Measurements from ENCODE around the gene HS1BP3.

HS1BP3 gene

DNA sequence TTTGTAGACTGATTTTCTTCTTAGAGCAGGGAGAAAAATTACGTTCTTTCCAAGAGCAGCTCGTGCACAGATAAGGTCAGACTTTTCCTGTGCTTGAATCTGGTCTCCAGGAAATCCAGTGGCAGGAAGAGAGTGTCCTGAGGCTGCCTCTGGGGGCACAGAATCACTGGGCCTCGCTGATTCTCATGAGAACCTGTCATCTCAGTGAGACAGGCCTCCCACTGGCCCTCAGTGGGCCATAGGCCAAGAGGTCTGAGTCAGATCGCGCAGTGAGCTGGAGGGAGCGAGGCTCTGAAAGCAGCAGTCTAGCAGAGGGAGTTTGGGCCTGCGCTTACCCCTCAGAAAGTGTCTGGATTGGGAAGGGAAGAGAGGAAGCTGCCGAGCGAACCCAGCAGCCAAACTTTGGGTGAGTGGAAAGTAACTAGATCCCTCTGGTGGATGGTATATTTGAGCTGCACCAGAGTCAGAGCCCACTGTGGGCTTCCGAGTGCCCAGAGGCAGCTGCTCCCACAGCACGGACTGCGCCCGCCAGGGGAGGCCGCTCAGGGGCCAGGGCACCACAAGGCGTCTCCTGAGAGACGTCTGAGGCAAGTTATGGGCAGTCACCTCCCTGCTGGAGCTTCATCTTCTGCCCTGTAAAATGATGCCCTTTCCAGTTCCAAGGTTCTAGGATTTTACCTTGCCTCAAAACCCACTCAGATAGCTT, 24.2 kb upstream of the HS1BP3 start:
- no peak for DNase-seq

DNA sequence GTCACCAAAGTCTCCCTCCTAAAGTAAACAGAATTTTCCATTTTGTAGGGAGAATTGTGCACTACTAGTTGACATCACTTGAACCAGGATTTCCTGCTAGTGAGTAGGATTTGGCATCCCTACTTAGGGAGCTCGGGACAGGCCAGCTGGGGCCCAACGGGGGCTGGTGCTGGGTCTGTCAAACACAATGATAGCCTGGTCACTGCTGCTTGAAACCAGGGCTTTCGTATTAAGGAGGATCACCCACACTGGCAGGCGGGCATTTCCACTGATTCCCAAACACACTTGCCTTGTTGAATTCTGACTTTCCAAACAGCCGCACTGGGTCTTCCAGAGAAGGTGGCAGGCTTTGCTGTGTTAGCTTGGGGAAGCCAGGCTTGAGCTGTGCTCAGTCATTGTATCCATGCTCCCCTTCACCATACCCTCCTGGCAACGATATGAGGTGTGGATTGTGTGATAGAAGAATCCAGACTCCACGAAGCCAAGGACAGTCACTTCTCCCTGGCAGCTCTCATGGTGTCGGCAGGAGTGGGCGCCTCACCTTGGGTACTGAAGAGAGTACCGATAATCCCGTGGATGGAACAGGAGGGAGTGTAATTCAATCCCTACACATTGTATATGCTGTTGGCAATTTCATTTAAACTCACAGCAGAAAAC, 23.5 kb upstream of the HS1BP3 start:
- no peak for DNase-seq

DNA sequence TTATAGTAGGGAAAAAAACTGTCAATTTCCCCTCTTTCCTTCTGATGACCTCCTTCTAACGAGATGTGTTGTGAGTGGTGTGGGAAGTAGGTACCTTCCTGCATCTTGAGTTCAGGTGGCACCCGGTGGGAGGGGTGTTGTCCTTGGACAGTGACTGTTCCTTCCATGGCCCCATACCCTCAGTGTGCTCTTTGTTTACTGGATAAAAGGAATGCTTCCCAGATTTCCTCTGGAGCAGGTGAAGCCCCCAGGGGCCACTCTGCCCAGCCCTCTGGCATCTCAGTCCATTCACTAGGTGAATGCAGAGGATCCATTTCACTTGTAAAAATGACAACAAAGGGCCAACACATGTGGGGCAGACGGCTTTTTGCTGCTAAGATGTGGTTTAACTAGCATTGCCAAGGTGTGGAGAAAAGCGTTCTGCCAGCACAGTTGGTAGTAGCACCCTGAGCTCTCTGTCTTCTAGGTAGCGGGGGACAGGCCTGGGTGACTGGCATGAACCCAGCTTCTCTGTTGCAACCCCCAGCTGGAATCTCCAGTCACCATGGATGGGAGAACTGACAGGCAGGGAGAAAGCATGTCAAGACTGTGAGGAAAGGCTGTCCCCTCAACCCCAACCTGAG, 22.9 kb upstream of the HS1BP3 start:
- DNase-seq, result no peak

DNA sequence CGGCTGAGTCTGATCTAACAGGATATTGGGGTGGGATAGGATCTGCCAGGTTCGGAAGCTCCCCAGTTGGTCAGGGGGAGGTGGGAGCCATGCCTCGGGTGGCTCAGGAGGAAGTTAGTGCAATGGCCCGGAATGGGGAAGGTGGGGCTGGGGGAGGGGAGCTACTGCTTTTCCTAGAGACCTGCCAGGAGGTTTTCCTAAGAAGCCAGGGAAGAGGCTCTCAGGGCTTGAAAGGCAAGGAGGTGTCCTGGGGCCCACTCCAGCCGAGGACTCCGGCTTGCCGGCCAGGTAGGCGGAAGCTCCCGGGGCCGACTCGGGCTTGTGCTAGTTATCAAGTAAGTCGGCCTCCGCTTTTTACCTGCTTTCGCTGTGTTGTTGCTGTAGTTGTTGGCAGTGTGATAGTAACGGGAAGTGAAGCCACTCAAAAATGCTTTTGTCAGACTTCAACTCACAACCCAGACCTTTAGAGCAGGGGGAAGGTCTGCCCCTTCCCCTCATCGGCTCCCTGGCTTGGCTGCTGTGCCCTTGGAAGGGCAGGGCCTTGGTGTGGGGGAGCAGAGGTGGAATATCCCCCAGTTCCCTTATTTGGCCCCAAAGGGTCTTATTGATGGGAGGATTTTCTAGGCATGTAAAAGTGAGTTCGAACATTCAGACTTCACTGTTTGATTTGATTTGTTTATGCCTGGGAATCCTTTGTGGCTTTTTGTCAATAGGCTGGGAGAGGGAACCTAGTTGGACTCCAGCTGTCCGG, 21.5 kb upstream of the HS1BP3 start:
- DNase-seq, result no peak

DNA sequence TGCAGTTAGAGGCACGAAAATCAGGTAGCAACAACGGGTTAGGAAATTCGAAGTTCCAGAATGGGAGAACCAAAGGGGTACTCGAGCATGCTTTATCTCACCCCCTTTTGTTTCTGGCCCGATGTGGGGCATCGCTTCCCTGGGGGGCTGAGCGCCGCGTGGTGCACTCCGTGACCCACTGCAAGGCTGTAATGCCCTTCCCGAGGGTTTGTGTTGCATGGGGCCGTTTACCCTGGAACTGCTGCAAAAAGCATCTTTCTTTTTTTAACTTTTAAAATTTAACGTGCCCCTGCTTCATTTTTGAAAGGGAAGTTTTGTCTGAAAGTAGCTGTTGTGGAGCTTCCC, 20.8 kb upstream of the HS1BP3 start:
- DNase-seq, result no peak

DNA sequence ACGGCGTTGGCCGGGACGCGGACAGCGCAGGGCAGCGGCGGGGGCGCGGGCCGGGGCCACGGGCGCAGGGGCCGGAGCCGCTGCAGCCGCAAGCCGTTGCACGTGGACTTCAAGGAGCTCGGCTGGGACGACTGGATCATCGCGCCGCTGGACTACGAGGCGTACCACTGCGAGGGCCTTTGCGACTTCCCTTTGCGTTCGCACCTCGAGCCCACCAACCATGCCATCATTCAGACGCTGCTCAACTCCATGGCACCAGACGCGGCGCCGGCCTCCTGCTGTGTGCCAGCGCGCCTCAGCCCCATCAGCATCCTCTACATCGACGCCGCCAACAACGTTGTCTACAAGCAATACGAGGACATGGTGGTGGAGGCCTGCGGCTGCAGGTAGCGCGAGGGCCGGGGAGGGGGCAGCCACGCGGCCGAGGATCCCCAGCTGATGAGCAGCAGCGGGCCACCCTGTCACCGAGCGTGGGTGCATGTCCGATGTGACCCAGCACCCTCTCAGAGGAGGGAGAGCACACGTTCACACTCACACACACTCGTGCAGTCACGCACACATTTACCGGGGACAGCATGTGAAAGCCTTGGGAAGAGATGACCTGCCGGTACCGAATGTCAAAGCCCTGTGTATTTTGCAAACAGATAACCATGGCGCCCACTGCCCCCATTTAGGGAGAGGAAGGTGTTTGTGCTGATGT, 20.3 kb upstream of the HS1BP3 start:
- no peak for DNase-seq

DNA sequence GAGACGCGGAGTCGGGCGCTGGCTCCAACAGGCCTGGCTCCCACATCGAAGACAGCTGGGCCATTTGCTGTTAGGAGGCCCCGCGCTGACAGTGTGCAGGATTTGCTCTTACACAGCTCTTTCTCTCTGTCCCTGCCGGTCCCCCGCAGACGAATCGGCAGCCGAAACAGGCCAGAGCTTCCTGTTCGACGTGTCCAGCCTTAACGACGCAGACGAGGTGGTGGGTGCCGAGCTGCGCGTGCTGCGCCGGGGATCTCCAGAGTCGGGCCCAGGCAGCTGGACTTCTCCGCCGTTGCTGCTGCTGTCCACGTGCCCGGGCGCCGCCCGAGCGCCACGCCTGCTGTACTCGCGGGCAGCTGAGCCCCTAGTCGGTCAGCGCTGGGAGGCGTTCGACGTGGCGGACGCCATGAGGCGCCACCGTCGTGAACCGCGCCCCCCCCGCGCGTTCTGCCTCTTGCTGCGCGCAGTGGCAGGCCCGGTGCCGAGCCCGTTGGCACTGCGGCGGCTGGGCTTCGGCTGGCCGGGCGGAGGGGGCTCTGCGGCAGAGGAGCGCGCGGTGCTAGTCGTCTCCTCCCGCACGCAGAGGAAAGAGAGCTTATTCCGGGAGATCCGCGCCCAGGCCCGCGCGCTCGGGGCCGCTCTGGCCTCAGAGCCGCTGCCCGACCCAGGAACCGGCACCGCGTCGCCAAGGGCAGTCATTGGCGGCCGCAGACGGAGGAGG, 19.6 kb upstream of the HS1BP3 start:
- no peak for DNase-seq

DNA sequence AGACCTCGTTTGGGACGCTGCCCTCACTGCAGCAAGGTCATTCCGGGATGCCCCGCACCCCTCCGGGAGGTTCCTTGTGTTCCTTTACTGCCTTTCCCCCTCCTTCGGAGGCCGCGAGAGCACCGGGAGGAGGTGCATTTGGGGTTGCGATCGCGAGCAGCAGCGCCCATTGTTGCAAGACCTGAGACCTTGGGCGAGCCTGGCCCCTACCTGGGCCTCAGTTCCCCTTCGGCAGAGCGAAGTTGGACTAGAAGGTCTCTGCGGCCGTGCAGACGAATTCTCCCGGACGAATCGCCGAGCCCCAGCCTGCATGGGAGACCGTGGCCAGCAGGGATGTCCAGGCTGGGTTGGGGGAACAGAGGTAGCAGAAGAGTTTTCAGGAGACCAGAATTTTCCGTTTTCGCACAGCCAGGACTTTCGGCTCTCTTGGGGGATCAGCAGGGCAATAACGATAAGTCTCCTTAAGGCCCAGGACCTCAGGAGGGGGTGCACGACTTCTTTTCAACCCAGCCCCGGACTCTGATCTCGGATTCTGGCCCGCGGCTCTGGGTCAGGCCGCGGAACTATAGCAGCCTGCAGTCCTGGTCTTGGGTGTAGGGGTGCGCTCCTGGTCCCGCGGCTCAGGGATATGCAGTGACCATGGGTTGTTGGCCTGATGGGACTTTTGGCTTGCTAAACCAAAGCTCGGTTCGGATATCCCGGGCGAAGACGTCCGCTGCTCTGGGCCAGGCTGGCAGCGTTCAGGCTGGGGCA, 18.8 kb upstream of the HS1BP3 start:
- DNase-seq, result no peak

DNA sequence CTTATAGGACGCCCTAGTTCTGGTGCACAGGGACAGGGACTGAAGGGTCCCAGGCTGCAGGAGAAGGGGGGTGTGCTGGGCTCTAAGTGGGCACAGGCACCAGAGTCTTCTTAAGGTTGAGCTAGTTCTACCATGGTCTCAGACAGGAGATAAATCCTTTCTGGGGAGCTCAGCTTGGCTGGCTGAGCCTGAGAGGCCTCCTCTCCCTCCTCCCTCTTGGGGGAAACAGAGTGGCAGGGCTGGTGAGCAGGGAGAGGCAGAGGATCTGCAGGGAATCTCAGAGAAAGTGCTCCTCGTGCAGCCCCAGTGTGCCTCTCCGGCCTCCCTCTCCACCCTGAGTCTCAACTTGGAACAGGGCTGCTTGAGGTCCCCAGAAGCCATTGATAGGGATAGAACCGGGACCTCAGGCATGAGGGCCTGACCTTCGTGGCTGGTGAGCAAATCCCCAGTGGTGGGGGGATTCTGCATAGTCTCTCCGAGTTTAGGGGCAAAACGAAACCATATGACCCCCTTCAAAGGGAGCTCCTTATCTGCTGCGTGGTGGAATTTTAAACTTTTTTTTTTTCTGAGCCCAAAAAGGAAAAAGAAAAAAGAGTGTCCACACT, 18.1 kb upstream of the HS1BP3 start:
- DNase-seq, result no peak

DNA sequence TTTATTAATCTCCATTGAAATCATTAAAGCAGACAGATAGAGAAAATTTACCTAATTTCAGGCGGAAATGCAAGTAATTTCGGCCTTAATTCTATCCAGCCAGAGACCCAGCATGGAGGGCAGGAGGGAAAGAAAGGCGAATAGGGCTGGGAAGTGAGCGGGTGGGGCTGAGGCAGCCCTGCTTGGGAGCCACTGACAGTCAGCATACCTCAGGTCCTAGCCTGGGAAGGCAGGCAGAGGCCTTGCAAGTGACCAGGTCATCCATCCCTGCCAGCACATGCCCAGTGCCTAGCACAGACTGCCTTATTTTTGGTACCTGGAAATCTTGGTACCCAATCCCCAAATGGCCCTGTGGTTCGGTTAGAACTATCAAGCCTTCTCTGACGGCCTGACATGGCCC, 17.6 kb upstream of the HS1BP3 start:
- no peak for DNase-seq

DNA sequence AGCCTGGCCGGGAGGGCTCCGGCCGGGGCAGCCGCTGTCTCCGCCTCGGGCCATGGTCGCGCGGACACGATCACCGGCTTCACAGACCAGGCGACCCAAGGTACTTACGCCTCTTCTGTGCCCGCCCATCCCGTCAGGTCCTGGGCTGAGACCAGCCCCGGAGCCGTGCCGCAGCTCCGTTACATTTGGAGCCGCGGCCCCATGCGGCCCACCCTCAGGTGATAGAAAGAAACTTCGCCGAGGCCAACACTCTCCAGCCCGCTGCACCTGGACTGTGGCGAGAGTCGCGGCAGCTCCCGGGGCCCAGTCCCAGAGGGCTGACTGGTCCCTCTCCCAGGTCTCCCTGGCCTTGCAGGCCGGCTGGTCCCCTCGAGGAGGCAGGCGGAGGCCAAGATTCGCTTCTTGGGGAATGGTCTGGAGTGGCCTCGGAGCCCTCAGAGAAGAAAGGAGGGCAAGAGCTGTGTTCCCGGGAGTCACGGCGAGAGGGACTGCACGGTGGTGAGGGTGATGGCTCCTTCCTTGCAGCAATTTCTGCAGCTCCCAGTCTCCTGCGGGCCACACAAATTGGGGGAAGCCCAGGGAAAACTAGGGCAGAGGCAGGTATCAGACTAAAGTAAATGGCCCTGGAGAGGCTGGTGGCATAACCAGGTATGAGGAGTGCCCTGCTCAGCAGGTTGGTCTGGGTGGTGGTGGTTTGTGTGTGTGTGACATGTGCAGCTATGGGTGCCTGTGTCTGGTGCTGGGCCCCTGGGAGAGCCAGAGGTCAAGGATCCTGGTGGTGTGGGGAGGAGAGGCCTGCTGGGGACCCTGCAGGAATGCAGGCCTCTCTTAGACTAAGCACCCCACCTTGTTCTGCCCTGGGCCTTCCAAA, 16.9 kb upstream of the HS1BP3 start:
- no peak for DNase-seq

DNA sequence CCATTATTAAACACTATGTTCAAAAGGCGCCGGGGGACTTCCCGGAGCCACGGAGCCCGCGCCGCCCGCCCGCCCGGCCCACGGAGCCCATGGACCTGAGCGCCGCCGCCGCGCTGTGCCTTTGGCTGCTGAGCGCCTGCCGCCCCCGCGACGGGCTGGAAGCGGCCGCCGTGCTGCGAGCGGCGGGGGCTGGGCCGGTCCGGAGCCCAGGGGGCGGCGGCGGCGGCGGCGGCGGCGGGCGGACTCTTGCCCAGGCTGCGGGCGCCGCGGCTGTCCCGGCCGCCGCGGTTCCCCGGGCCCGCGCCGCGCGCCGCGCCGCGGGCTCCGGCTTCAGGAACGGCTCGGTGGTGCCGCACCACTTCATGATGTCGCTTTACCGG, 16.2 kb upstream of the HS1BP3 start:
- no peak for DNase-seq

DNA sequence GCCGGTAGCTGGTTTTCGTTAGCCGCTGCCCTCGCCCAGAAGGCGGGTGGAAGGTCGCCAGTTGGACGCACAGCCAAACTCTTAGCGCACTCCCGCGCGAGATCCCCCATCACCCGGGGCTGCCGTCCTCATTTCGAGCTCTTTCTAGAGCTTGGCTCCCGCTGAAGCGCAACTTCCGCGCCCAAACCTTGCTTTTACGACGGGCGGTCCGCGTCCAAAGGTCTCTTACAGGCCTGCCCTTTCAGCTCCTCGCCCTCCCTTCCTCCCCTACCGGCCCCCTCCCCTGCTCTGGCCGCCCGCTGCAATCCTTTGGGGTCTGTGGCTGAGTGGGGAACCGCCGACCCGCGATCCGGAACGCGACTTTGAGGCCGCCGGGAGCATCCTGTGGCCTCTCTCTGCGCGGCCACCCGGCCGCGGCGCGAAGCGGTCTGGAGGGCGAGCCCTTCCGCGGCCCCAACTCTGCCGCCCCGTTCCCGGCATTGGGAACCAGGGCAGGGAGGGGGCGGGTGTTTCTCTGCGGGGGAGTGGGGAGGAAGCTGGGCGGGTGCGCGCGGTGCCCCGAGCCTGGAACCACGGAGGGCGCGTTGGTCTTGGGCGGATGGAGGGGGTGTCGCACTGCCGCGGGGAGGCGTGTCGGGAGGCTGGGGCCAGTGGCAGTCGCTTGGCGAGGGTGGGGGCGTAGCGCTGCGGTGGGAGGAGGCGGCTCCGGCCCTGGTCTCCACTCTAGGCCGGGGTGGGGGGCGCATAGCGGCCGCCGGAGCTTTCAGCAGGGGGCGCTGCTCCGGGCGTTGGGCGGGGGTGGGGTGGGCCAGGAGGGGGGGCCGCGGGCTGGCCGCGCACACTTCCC, 15.6 kb upstream of the HS1BP3 start, which contains the start of gene GDF7:
Gene GDF7 (plus strand): TSS at position 841 of the 847 bp plus-strand sequence. CDS start 96 bp downstream, outside the sequence.
- no peak for DNase-seq

DNA sequence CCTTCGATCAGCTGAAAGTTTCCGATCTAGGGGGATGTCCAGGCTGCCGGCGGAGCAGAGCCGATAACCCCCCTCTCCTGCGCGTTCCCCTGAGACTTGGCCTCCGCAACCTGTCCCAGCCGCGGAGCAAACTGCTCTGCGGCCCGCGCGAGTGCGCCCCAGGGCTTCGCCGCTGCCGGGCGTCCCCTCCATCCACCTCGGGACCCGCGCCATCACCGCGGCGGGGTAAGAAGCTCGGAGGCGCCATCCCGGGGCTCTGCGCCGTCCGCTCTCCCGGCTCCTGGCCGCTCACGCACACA, 15.1 kb upstream of the HS1BP3 start:
- DNase-seq, result no peak

DNA sequence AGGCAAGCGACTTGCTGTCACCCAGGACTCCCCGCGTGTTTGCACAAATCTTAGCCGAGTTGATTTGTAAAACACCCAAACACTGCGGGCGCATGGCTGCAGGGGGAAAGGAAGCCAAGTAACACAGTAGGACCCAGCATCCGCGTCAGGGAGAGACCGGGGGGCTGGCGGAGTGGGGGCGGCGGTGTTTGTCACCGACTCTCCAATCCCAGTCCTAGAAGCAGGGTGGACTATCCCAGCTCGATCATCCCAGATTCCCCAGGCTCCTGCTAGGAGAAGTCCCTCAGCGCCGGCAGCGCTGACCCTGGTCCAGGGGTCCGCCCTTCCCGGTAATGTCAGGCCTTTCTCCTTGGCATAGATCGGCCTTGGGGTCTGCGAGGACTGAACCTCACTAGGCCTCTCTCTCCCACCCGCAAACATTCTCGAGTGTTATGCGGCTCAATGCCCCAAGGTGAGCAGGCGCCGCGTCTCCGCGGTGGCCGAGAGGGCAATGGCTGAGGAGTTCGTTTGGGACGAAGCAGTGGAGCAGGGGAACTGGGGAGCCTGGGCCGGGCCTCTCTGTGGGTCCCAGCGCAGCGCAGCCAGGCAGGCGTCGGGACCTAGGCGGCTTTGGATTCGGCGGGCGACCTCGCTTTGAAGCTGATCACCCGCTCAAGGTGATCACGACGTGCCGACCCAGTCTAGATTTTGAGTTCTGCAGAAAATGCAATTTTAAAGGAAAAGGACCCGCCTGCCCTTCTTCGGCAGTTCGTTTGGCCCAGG, 14.5 kb upstream of the HS1BP3 start:
- no peak for DNase-seq

DNA sequence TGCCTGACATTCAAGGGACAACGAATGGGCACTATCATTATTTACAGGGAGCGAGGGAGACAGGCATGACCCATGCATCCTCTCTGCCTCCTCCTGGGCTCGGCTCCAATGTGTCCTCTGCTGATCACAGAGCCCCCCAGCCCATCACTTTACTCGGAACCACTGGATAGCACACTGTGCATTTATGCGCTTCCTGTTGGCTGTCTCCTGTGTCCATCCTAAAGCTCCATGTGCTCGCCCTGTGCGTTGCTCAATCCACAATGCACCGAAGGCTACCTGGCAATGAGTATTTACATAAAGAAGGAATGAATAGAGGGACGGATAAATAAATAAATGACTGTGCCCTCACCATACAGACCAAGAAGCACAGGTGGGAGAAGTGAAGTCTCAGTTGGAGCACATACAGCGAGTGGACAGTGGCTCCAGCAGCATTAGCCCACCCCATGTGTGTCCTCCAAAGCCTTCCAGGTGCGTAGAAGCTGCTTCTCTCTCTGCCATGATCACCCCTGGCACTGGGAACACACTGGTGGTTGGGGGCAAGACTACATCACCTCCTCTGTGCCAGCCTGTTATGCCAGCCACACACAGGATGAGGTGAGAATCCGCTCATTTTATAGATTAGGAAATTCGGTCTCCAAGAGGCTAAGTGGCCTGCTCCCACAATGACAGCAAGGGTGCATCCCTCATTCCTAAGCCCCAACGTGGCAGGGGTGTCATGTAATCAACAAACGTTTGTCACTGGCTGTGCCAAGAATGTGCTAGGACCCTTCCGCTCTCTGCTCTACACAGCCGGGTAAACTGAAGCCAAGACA, 13.7 kb upstream of the HS1BP3 start:
- DNase-seq, result no peak

DNA sequence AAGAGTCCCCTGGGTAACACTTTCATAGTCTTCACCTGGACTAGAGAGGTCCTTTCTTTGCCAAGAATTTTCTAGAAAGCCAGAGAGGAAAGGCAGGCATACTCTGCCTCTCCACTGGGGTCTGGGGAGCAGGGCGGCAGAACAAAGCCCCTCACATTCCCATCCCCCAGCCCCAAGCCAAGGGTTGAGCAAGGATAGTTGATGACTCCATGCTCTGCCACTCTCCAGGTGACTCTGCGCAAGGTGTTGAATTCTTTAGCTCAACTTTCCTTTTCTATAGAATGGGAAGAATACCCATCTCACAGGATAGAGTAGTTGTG, 13.1 kb upstream of the HS1BP3 start:
- no peak for DNase-seq

Data from NCI-H2227 treated with DMSO at 0.1 percent for 48 hours (cell line).